GM21526 (cell line): Measurements from ENCODE around the gene FCHO2.

ENCODE experiments used
- ATAC-seq: cut with Tn5 transposase; IDR thresholded peaks from one replicate; pipeline ENCODE4 v1.9.1; 2021; ENCODE audit warnings: moderate library complexity; ENCODE audit not compliant: unreplicated experiment, low FRiP score

The FCHO2 gene

DNA sequence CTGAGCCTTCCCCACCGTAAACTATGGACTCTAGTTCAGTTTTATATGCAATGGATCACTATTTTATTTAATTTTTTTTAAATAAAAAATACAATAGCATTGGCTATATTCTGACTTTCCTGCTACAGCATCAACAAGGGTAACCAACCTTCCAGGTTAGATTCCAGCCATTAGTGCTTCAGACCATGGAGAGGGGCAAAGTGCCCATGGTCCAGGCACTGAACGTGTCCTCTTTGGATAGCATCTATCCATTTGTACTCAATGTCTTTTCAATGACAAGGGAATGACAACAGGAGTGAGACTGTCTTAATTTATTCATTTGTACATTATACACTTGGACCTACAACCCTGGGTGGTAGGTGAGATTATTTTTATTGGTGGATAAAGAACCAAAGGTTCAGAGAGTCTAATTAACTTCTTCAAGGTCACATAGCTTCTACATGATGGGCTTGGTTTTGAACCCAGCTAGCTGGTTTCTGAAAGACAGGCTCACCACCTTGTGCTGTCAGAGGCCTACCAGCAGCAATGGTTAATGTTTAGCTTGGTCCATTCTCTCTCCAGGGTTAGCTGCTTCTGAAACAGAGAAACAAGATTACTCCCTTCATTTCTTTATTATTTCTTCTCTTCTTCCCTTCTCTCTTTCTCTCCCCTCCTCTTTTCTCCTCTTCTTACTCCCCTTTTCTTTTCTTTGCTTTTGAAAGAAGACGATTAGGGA is 176.0 kb downstream of the FCHO2 start:
- no peak for ATAC-seq

DNA sequence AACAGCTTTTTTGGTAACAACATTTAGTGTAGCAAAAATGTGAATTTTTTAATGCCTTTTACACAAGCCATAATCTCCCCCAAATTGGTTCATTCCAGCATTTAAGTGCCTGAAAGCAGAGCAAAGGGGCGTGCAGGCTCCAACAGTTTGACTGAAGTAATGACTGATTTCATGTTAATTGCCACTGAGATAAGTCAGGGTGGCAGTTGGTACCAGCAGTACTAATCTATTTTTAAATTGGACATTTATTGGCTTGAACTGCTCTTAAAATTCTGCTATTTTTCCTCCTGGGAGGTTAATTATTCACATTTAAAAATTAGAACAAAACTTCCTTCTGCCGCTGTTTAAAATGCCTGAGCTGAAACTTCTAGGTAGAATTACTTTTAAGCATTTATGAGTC is 176.9 kb downstream of the FCHO2 start:
- no peak for ATAC-seq

DNA sequence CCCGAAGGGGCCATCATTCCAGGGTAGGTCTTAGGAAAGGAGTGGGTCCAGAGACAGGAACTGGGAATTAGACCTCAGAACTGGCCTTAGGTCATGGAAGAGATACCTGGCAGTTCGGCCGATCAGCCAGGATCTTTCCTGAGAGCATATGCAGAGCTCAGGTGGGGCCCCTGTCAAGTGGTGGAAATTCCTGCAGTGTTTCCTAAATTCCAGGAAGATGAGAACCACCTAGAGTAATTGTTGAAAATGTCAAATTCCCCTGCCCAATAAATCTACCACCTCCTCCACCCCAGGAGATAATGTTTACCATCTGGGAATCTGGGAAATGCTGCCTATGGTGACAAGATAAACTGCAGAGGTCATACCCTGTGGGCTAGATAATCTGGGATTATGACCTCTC is 179.2 kb downstream of the FCHO2 start:
- no peak for ATAC-seq

DNA sequence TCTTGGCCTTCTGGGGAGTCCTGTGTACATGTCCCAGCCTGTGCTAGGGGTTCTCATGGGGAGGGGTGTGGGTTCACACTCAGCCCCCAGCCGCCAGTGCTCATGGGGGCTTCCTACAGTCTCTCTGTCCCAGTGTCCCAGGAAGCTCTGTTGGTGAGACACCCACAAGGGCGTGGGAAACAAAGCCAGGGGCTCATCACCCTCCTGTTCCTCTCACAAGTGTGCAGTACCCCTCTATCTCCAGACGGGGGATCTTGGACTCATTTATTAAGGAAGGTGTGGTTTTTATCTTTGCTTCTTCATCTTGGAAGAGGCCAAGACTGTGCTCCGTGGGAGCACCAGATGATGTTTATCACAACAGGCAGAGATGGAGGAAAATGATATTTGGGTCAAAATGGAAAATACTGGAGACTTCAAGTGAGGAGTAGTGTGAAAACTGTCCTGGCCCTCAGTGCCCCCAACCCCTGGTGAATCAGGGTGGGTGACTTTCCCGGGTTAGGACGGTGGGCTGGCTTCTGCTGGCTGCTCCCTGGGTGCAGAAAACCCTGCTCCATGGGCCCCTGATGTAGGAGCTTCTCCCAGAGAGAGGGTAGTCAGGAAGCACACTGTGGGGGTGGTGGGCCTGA is 179.7 kb downstream of the FCHO2 start:
- ATAC-seq = no peak

DNA sequence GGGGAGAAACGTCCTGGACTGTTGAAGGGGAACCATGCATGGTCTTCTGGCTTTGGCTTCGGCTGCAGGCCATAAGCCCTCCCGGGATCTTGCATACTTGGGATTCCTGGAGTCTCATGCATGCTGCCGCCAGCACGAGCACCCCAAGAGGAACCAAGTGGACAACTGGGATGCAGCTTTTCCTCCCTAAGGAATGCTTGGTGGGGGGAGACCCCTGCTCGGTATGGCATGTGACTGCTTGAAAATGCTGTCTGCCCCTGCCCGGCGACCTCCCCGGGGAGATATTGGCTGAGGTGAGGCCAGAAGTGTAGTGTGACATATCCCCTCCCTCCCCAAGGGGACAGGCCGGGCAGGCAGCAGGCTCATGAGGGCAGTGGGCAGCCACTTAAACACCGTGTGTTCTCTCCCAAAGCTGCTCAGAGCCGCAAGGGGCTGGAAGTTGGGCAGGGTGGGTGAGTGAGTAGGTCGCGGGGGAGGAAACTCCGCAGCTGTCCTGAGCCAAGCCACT is 180.3 kb downstream of the FCHO2 start:
- ATAC-seq = no peak

DNA sequence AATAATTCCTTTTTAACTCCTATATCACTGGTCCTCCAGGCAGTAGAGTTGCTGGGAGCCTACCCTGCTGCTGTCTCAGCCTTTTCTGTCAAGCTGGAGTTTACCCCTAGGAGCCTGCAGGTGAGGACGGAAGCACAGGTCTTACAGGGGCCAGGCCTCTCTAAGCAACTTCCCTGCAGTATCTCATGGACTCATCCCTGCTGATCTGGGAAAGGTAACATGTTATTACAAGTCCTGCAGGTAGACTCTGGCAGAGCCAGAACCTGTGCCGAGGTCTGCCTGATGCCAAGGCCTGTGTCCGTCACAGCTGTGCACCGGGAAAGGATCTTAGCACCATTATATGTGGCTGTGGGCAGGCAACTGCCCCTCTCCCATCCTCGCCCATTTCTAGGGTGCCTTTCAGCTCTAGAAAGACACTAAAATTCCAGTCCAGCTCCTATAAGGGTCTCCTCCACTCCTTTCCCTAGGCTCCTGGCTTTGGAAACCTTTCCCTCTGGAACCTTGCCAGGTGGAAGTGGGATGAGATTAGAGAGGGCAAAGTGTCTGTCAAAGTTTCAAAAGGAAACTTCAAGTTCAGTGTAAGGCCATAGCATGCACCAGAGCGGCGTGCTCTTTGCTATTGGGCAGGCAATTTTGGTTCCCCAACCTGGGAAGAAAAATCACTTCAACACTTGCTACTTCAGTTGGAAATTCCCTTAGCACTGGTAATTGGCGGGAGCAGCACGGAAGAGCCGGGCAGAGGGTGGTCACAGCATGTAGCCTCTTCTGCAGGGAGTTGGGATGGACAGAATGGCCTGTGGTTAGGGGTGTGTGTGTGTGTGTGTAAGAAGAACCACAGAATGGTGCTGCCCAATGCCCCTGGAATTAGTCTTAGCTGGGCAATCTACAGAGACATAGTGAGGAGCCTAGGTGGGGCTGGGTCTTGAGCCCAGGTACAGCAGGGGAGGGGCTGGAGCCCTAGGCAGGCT is 182.0 kb downstream of the FCHO2 start:
- ATAC-seq = no peak

DNA sequence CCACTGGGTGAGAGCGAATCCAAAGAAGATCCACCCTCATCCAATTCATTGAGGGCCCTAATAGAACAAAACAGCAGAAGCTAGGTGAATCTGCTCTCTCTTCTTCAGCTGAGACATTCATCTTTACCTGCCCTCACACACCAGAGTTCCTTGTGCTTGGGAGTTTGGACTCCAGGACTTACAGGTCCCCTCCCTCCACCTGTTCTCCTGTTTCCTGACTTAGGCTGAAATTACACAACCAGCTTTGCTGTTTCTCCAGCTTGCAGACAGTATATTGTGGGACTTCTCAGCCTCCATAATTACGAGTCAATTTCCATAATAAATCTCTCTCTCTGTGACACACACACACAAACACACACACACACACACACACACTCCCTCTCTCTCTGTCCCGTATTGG is 183.6 kb downstream of the FCHO2 start:
- no peak for ATAC-seq
